Bronchial epithelial cell (primary cell): ENCODE results near the gene NFKBIA. TPM values are rescaled to one million over a fixed set of nuclear protein-coding genes. Genes with fewer than 3 reads are reported as not detected.
A peak's percentile ranks its signal among the peaks of the same experiment; 100 is the strongest.

ENCODE experiments used
- DNase-seq: peaks from one replicate; pipeline ENCODE4 v3.0.0-alpha.2; 2010; ENCODE audit warnings: low read depth
- FAIRE-seq: peaks from 2 replicates; lab custom pipeline; 2011; peaks lifted over from hg19 to GRCh38; lab: Jason Lieb, UNC
- H3K27me3 ChIP-seq: 2 replicates; pipeline ENCODE4 v1.5.1; 2011; ENCODE audit warnings: low read length; ENCODE audit not compliant: control insufficient read depth, insufficient read depth
- H3K36me3 ChIP-seq: 2 replicates; pipeline ENCODE4 v1.5.1; 2011; ENCODE audit warnings: low read length; ENCODE audit not compliant: control insufficient read depth, insufficient read depth
- H3K4me3 ChIP-seq: 2 replicates; pipeline ENCODE4 v1.5.1; 2011; ENCODE audit warnings: mild to moderate bottlenecking, low read depth, low read length, control low read depth
- total RNA-seq: library from RNA; depleted of rRNA; stranded (reverse); fragments of >200 nt; gene quantifications from 2 replicates; pipeline ENCODE4 v1.2.1, GENCODE V29; 2014
- TF ChIP-seq, protein P1 (sequence below): IDR thresholded peaks from 2 replicates; pipeline ENCODE4 v1.5.1; 2011; ENCODE audit warnings: mild to moderate bottlenecking, moderate library complexity, low read length, control low read depth, inconsistent platforms; ENCODE audit not compliant: insufficient read depth, severe bottlenecking

Gene NFKBIA
- total RNA-seq, 1 donor from 2014 or later = 60.6 TPM

DNA sequence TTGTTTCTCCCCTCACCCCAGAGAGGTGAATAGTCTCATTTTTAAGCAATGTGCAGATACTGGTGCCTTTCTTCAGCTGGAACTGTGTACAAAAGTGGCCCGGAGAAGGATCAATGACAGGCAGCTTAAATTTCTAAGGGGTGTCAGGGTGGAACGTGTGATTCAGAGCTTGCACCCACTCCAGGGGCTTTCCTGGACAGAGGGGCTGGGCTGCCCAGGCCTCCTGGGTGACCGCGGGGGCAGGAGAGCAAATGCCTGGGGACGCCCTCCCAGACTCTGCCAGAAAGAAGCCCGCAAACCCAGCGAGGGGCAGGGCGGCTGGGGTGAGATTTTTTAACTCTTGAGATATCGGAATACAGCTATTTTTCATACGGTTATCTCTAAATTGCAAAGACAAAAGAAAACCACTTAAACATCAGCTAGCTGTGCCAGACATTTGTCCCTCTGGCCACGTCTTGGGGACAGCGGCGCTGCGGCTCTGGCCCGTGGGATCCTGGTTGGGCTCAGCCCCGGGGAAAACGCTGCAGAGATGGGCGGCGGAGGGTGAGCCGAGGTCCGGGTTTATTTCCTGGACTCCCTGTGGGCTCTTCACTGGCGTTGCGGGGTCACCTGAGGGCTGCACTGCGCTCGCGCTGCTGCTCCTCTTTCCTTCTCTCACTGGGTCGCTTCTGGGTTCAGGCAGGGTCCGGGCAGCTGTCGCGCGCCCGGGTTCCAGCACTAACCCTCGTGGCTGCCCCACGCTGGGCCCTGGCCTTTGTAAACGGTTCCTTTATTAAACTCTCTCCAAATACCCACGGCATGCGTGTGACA, 35.8 kb downstream of the NFKBIA start:
- Histone ChIP-seq H3K27me3 (no peaks in the 10 kb centered on the region), H3K36me3 (no peaks in the 10 kb centered on the region), H3K4me3 (no peak overlapping the region)
- TF ChIP-seq, protein P1, sequence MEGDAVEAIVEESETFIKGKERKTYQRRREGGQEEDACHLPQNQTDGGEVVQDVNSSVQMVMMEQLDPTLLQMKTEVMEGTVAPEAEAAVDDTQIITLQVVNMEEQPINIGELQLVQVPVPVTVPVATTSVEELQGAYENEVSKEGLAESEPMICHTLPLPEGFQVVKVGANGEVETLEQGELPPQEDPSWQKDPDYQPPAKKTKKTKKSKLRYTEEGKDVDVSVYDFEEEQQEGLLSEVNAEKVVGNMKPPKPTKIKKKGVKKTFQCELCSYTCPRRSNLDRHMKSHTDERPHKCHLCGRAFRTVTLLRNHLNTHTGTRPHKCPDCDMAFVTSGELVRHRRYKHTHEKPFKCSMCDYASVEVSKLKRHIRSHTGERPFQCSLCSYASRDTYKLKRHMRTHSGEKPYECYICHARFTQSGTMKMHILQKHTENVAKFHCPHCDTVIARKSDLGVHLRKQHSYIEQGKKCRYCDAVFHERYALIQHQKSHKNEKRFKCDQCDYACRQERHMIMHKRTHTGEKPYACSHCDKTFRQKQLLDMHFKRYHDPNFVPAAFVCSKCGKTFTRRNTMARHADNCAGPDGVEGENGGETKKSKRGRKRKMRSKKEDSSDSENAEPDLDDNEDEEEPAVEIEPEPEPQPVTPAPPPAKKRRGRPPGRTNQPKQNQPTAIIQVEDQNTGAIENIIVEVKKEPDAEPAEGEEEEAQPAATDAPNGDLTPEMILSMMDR = no peak
- FAIRE-seq = no peak
- no peak for DNase-seq

DNA sequence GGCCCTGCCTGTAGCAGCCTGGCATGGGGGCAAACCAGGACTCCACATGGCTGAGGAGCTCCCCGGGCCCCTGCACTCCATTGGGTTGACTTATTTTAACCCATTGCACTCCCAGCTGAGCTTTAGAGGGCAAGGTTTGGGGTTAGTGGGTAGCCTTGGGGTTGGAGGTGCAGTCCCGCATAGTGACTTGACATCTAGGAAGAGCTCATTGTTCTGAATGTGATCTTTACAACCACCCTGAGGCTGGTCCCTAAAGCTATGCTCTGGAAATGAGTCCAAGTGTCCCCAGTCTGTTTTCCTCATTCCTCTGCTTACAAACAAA, 36.4 kb downstream of the NFKBIA start:
- no peak overlapping the region for H3K4me3 ChIP-seq
- TF ChIP-seq, protein P1 = no peak
- no peak for DNase-seq
- H3K27me3 ChIP-seq = no peaks in the 10 kb centered on the region
- no peak for FAIRE-seq
- H3K36me3 ChIP-seq = no peaks in the 10 kb centered on the region

- no peak overlapping the region for H3K4me3 ChIP-seq
- FAIRE-seq (no peak), DNase-seq (no peak)
- H3K27me3 ChIP-seq = no peaks in the 10 kb centered on the region
- H3K36me3 ChIP-seq = no peaks in the 10 kb centered on the region
- TF ChIP-seq, protein P1 = no peak
Observed at GRCh38 chr14:35367056-35367372, 37.5 kb downstream of the NFKBIA start.

DNA sequence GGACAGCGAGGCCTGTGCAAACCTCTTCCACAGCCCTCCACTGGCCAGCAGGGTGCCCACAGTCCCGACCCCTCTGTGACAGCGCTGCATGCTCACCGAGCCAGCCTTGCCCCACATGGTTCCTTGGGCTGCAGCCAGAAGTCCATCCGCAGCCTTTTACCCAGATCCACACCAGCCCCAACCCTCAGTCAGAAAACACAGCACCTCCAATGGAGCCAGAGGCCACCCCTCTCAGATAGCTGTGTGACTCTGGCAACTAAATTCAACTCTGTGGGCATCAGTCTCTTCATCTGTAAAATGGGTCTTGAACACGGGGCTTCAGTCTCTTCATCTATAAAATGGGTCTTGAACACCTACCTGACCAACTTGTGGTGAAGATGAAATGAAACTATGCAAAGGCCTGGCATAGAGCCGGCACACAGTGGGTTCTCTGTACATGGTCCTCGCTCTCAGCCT, 38.0 kb downstream of the NFKBIA start:
- no peak for FAIRE-seq

DNA sequence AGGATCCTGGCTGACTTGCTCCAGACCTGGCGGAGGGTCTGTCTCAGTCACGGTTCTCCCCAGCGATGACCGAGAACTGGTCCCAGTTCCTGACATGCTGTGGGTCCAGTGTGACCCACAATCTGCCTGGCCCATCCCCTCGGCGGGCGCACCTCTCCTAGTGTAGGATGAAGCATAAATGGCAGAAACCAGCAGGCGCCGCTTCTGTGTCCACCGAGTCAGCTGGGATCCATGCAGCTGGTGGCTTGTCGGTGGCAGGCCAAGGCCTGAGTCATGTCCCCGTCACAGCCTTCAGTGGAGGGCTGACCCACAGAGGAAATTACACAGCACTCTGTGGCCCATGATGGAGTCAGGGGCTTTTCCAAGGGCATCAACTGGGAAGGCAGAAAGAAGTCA, 38.5 kb downstream of the NFKBIA start:
- H3K36me3 ChIP-seq = no peaks in the 10 kb centered on the region
- FAIRE-seq (no peak), DNase-seq (peak; percentile 26)
- TF ChIP-seq, protein P1 = no peak
- H3K27me3 ChIP-seq = no peaks in the 10 kb centered on the region
- no peak overlapping the region for H3K4me3 ChIP-seq

More for the DNA sequence above, 38.0 kb downstream of the NFKBIA start:
- TF ChIP-seq, protein P1 = no peak
- no peaks in the 10 kb centered on the region for H3K36me3 ChIP-seq
- H3K27me3 ChIP-seq = no peaks in the 10 kb centered on the region
- no peak for DNase-seq
- no peak overlapping the region for H3K4me3 ChIP-seq
